CD4-positive, alpha-beta T cell treated with Interleukin-2 at 100 ng/mL for 4 hours (primary cell): ENCODE data around the gene PROS1.
"Not testable (repeated sequence)": the region's sequence is repeated elsewhere in the genome, so short reads cannot be mapped to it uniquely, and the experiment has no call there.

Experiments used
- DNase-seq: peaks from one replicate; pipeline ENCODE4 v3.0.0-alpha.2; 2020; ENCODE audit warnings: low spot score

PROS1 gene

GRCh38 chr3:93873412-93873811 lies 100.3 kb downstream of the PROS1 start:
- not testable (repeated sequence) for DNase-seq

- no peak for DNase-seq
Observed at GRCh38 chr3:93867425-93867824, 106.3 kb downstream of the PROS1 start.

GRCh38 chr3:93861017-93861416 lies 112.7 kb downstream of the PROS1 start:
- no peak for DNase-seq

- DNase-seq = no peak
Observed at GRCh38 chr3:93855401-93855800, 118.3 kb downstream of the PROS1 start.

GRCh38 chr3:93852228-93852627 lies 121.5 kb downstream of the PROS1 start:
- not testable (repeated sequence) for DNase-seq

- DNase-seq = no peak
Observed at GRCh38 chr3:93843981-93844380, 129.7 kb downstream of the PROS1 start.

GRCh38 chr3:93839193-93839592 lies 134.5 kb downstream of the PROS1 start:
- not testable (repeated sequence) for DNase-seq
